Measurements from ENCODE around the gene CMIP.

The CMIP gene

DNA sequence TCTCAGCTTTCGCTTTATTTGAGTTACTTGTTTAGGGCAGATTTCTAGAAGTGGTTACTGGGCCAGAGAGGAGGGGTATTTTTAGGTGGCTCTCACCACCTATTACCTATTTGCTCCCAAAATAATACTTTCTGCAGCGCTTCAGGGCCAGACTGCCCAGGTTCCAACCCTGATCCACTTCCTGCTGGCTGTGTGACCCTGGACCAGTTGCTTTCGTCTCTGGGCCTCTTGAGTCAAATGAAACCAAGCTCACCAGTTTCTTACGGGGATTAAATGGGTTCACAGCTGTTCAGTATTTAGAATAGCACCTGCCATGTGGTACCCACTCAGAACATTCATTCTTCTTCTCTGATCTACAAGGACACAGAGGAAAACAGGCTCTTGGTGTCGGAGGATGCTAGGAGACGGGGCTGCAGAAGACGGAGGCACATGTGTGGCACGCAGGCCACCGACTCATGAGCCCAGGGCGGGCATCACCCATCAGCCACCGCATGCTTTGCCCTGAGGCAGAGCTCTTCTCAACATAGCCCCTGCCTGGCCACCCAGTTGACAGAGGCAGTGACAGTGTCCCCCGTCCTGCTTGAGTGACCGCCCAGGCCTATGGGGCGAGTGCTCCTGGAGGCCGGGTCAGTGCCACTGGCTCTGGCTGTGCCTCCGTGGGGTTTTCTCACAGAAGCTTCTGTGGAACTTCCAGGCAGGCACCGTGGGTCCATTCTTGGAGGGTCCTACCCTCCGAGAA, 185.5 kb downstream of the CMIP start:
- no peak for DNase-seq

DNA sequence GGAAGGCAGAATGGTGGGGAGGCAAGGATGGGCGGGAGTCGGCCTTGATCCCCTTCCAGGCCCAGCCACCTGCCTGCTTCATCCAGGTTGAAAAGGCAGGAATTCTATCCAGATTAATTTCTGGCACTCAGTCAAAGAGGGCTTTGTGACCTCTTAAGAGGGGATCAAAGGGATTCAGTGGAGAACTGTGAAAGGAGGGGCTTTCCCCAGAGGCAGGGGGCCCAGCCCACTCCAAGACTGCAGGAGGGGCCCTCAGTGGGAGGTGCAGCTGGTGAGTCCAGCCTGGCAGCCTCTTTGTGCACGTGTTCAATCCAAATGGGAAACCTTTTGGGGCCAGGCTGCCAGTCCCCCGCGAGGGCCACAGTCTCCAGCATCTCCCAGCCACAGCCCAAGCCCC, 186.0 kb downstream of the CMIP start:
- DNase-seq: no peak

DNA sequence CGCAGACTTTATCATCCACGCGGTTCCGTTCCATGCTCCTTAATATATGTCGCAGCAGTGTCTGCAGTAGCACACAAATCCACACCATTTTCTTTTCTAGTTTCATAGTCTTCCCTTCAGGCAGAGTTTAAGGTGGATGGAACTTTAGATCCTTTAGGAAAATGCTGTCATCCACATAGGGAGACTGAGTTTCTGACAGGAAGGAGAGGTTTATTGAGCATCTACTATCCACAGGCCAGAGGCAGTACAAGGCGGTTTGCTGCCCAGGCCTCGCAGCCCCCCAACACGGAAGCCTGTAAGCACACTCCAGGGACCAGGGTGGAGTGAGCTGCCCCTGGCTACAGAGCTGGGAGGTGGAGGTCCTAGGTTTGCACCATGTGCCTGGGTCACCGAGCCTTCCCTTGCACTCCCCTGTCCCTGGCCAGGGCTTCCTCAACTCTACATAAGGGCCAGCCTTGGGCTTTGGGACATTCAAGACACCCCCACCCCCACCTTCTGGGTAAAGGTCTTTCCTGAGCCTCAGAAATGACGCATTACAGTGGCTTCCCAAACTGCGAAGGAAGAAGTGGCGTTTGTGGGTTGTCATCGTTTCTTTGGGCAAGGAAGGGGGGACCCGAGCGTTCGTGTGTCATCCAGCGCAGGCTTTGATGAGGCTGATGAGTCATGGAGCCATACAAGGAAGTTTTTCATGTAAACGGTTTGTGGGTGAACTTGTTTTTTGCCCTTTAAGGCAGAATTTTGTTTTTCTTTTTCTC, 188.0 kb downstream of the CMIP start:
- no peak for DNase-seq

DNA sequence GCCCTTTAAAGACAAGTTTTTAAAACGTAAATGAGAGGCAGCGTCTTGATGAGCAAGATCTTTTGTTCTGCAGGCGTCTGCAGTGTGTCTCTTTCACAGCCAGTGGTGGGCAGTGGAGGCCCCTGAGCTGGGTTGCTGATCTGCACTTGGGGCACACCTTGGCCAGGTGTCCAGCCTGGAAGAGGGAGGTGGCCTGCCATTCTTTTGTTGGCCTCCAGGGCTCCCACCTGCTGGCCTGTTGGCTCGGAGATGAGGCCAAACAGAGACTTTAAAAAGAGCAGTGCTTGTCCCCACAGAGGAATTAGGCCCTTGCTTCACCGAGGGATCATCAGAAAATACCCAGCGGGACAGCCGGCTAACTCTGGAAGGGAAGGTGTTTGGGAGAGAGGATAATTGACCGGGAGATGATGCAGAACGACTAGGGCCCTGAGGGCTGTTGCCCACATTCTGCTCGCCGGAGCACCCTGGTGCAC, 188.6 kb downstream of the CMIP start:
- no peak for DNase-seq

DNA sequence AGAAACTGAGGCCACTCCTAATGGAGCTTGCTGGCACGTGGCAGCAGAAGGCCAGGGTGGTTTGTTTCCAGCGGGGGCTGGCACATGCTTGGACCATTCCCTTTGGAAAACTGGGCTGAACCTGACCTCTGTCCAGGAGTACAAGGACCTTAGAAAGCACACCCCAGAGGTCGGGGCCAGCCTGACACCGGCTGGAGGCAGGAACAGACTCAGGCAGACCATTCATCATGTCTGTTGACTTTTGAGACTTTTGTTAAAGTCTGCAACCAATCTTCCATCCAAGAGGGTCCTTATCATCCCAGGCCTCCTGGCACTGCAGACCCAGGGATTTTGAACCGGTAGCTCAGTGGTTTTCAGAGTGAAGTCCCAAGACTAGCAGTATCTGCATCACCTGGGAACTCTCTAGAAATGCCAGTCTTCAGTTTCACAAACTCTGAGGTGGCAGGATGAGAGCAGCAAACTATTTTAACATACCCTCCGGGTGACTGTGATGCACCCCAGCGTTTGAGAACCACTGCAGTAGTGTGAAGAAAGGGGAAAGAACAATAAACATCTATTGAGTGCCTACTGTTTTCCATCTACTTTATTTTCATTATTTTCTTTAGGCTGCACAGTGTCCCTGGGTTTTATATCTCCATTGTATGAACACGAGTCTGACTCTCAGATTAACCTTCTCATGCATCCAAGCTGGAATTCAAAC, 189.2 kb downstream of the CMIP start:
- no peak for DNase-seq

DNA sequence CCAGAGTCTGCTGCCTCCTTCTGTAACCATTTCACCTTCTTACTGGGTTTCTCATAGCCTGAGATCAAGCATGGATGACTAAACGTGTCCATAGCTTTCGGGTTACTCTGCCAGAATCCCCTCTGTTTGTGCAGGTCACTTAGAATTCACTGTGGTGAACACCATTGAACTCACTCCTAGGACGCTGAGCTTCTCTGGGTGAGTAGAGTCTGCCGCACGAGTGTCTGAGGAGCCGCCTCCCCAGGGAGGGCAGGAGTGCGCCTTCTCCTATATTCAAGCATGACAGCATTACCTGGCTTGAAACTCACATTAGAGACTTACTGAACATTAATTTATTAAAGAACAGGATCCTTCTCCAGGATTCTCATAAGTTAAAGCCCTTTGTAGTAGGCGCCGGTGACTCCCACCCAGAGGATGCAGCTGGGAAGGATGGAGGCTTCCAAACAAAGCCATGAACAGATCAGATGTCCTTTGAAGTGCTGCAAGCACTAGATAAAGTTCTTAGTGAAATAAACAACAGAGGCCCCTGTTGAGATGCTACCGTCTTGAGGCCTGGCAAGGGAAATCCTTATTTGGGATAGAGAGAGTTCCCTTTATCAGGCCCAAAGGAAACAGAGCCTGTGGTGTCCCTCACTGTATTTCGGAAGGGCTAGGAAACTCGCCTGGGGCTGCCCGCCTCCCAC, 189.9 kb downstream of the CMIP start:
- DNase-seq: no peak

DNA sequence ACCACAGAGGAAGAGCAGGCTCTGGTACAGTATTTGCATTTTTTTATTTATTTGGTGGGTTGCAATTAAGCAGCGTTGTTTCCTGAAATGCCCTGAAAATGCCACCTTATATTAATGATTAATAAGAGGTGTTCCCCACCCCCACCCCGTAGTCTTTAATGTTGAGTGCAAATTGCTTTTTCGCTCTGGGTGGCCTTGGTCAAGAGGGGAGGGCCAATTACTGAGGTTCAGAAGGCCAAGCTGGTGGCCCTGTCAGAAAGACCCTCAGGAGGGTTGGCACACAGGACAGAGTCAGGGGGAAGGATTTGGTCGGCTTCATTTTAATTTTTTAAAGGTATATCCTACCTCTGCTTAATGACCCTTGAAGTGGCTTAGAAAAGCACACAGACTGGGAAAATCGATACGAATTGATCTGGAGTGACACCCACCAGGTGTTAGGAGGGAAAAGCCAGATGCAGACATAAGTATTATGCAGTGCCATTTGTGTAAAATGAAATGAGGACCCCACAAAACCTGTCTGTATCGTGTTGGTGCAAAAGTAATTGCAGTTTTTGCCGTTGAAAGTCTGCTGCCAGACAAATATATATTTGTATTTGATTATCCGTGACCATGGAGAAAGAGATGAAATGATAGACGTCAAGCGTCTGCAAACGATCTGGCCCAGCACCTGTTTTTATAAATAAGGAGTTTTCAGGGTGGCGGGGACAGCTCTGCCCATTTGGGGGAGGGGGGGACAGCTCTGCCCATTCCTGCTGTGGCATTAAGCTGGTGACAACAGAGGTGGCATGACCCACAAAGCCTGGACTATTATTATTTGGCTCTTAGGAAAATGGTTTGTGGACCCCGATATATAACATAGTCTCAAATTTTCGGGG, 190.7 kb downstream of the CMIP start:
- no peak for DNase-seq

DNA sequence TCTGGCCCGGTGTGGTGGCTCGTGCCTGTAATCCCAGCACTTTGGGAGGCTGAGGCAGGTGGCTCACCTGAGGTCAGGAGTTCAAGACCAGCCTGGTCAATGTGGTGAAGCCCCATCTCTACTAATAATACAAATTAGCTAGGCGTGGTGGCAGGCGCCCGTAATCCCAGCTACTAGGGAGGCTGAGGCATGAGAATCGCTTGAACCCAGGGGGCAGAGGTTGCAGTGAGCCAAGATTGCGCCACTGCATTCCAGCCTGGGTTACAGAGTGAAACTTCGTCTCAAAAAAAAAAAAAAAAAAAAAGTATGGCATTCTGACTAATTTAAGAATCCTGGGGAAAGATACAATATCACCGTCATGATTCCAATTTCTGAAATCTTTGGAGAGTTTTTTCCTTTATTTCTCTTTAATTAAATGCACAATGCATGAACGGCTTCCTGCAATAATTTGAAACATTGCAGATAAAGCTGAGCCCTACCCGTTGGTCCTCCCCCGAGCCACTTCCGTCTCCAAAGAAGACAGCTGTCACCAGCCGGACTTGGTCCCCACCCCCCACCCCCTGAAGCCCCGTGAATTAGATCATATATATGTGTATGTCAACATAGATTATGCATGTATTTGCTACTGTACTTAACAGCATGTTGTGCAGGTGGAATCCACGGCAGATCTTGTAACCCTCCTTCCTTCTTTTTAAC, 191.8 kb downstream of the CMIP start:
- DNase-seq: no peak

DNA sequence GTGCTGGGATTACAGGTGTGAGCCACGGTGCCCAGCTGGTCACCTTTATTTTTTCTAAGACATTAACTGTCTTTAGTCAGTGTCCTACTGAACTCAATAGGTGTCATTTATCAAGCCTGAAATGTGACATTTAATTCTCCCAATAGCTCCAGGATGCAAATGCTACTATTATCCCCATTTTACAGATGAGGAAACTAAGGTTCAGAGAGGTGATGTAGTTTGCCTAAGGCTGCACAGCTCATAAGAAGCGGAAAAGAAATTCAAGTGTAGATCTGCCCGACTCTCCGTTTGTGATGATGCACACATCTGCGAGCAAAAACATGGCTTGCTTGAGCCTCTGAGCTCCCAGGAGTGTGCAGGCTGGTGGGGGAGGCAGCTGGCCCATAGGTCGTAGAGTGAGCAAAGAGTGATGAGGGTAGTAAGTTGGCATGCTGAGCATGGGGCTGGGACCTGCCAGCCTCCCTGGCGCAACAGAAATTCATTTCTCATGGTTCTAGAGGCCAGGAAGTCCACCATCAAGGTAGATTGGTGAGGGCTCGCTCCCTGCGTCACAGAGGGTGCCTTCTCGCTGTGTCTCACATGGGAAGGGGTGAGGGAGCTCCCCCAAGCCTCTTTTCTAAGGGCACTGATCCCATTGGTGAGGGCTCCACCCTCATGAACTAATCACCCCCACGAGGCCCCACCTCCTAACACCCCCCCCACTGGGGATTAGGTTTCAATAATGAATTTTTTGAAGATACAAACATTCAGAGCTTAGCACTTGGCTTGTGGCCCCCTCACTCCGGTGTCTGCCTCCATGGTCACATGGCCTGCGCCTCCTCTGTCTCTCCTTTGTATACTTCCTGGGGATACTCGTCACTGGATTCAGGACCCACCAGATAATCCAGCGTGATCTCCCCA, 193.0 kb downstream of the CMIP start:
- DNase-seq: no peak

DNA sequence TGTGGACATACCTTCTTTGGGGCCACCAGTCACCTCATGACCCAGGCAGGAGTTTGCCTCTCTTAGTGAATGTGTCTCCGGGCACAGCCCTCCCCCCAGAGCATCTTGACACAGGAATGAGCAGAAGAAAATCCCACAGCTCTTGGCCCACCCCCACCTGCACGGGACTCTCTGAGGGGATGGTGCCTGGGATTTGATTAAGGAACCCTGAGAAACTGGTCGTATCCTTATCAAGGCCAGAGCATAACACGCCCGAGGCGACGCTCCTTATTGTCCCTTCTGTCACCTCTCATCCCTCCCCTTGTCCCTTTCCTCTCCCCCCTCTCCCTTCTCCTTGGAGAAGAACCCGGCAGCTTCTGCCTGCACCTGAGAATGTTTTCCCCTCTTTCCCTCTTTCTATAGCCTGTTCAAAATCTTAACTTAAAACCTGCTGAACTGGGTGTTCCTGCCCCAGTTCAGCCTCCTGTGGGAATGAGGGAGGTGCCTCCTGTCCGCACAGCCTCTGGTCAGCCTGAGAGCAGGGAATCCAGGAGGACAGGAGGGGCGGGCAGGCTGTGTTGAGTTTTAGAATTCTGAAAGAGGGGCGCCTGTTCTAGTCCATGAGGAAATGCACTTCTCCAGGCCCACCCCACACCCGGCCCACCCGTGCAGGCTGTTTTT, 193.8 kb downstream of the CMIP start:
- DNase-seq: no peak

DNA sequence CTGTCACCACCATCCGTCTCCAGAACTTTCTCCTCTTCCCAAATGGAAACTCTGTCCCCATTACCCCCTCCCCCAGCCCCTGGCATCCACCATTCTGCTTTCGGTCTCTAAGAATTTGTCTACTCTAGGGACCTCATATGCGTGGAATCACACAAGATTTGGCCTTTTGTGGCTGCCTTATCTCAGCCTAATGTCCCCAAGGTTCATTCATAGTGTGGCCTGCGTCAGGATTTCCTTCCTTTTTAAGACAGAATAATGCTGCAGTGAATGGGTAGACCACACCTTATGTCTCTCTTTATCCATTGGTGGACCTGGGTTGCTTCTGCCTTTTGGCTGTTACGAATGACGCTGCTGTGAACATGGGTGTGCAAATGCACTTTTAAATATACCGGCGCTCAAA, 194.7 kb downstream of the CMIP start:
- DNase-seq: no peak

DNA sequence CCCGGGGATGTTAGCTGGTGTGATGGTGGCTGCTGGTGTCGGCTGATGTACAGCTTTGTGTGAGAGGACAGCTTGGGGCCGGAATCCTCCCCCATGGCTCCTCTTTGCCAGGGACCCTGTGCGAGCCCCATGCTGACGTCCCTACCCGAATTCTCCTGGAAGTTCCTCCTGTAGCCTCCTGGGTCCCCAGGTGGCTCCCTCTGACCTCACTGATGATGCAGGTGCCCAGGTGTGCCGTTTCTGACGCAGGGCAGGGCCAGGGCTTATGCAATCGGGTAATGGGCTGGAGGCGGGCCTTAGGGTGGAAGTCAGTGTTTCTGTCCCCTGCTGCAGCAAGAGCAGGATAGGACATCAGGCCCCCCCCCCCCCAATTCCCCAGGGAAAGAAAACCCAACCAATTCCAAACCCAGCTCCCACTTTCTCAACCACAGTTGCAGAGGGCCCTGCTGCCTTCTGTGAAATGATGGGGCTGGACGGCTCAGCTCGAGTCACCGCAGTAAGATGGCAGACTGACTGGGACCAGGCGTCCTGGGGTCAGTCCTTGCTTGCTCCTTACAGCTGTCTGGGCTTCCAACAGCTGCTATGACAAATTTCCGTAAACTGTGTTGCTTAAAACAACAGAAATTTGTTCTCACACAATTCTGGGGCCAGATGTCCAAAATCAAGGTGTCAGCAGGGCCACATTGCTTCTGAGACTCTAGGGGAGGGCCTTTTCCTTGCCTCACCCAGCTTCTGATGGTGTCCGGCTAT, 195.5 kb downstream of the CMIP start:
- no peak for DNase-seq

DNA sequence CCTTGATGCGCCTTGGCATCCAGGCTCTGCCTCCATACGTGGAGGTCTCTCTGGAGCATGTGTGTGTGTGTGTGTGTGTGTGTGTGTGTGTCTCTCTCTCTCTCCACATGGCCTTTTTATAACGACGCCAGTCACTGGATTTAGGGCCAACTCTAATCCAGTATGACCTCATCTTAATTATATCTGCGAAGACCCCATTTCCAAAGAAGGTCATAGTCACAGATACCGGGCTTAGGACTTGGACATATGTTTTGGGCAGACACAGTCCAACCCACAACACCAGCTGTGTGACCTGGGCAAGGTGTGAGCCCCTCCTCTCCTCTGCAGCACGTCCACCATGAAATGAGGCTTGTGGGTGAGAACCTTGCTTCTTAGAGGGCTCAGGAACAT, 196.1 kb downstream of the CMIP start:
- DNase-seq: no peak

DNA sequence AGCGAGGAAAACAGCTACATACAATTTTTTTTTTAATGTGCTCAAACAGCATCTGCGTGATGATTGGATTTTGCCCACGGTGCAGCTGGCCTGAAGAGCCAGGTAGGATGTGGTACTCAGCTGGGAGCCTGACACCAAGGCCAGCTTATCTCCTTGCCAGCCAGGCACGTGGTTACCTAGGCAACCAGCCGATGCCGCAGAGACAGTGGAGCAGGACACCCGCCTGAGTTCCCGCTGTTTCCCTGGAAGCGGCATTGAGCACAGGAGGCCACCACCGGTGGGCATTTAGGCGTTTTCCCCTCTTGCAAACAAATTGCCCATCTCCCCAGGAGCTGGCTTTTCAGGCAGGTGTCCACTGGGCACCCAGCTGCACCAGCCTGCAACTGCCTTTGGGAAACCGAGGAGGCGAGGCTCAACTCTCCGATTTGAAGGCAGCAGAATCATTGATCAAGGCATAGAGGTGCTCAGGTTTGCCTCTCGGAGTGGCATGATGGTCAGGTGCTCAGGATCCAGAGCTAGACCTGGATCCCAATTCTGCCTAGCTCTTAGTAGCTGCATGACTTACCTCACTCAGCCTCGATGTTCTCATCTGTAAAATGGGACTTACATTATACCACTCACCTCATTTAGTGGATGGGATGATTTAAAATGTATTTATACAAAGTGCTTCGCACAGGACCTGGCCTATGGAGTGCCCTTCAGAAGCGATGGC, 196.9 kb downstream of the CMIP start:
- no peak for DNase-seq

DNA sequence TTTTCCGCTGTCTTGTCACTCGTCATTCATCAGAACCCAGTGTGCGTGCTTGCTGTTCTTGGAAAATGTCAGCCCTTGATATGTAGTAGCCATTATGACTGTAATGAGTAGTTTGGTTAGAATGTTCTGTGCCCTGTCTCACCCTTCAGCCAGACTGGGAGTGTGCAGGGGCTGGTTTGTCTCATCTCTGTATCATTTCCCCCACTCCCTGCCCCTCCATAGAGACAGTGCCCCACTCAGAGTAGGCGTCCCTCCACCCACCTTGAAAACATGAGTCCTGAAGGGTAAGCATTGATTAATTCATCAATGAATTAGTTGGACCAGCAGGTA, 197.5 kb downstream of the CMIP start:
- DNase-seq: no peak

DNA sequence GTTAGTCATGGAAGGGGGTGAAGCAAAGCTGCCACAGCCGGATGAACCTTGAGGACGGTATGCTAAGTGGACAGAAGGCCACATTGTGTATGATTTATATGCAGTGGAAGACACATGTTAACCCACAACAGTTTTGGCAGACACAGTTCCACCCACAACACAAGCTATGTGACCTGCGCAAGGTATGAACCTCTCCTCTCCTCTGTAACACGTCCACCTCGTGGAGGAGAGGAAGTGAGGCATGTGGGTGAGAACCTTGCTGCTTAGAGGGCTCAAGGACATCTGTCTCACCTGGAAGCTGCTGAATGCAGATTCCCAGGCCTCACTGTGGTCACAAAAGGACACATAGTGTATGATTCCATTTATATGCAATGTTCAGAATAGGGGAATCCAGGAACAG, 198.3 kb downstream of the CMIP start:
- no peak for DNase-seq

DNA sequence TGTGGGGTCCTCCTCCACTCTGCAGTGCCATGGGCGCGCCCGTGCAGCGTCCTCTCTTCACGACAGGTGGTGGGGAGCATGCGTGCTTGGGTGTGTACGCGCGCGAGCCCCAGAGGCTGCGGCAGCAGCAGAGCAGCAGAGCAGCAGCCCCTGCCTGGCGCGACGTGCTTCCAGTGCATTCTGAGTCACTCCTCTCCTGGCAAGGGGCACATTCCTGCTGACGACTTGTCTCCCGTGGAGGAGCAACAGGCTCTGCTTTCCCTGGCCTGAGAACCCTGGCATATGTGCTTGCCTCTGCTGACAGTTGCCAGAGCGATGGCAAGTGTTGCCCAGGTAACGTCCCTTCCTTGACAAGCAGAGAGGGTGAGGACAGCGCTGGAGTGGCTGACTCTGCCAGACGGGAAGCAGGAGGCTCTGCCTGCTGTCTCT, 200.7 kb downstream of the CMIP start:
- DNase-seq: peak in 1 of 2 experiments; percentile 5

DNA sequence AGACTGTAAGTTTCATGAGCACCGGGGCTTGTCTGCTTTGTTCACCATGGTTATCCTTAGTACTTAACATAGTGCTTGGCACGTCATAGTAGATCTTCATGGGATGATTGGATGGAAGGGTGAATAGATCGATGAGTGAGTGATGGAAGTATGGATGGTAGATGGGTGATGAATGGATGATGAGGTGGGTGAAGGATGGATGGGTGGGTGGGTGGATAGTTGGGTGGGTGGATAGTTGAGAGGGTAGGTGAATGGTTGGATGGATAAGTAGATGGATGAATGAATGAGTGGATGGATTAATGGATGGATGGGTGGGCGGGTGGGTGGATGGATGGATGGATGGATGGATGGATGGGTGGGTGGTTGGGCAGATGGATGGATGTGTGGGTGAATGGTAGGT, 201.3 kb downstream of the CMIP start:
- no peak for DNase-seq

DNA sequence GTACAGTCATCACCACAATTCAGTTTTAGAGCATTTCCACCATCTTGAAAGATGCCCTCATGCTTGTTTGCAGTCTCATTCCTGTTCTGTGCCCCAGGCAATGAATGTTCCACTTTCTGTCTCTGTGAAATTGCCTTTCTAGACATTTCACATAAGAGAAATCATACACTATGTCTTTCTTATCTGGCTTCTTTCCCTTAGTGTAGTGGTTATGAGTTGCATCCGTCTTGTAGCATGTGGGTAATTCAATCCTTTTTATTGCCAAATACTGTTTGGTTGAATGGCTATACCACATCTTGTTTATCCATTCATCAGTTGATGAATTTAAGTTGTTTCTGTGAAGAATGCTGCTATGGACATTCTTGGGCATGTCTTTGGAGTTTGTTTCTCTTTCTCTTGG, 202.0 kb downstream of the CMIP start:
- DNase-seq: no peak

Measured in SW 1271 (cell line).